ENCODE measurements around the gene NPM3.

Gene NPM3, protein sequence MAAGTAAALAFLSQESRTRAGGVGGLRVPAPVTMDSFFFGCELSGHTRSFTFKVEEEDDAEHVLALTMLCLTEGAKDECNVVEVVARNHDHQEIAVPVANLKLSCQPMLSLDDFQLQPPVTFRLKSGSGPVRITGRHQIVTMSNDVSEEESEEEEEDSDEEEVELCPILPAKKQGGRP

DNA sequence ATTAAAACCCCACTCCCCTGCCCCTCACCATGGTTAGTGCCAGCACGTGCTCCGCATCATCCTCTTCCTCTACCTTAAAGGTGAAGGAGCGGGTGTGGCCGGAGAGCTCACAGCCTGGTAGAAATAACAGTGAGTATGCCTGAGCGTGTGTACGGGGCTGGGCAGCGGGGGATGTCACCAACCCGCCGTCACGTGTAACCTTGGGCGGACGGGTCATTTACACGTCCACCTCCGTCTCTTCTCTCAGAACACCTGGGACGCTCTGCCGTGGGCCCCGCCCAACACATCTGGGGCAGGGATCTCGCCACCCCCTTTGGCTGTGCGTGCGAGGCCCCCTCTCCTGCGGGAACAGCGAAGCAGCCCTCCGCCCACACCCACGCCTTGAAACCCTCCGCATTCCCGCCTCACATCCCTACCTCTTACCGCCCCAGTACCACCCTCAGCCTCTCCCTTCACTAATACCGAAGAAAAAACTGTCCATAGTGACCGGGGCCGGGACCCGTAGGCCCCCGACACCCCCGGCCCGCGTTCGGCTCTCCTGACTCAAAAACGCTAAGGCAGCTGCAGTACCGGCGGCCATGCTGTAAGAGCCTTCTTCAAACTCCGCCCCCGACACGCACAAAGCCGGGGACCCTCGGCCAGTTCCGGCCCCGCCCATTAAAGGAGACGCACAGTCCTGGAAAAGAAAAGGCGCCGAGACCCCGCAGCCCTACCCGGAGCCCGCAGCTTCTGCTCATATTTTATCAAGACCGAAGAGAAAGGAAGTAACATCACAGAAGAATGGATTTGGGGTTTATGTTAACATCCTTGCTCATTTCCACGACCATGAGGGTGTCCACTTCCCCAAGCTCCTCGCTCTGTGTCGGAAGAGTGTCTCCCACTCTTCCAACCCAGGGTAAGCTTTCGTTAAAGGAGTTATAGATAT lies at the start of gene NPM3:
TSS of gene NPM3 (minus strand) at position 636 of the 925 bp plus-strand sequence. CDS start at position 580, 56 bp downstream.
- peak; percentile 79 to 80 for DNase-seq (ENCODE audit: low read depth in 2 of 2)
- TF ChIP-seq, protein P1, sequence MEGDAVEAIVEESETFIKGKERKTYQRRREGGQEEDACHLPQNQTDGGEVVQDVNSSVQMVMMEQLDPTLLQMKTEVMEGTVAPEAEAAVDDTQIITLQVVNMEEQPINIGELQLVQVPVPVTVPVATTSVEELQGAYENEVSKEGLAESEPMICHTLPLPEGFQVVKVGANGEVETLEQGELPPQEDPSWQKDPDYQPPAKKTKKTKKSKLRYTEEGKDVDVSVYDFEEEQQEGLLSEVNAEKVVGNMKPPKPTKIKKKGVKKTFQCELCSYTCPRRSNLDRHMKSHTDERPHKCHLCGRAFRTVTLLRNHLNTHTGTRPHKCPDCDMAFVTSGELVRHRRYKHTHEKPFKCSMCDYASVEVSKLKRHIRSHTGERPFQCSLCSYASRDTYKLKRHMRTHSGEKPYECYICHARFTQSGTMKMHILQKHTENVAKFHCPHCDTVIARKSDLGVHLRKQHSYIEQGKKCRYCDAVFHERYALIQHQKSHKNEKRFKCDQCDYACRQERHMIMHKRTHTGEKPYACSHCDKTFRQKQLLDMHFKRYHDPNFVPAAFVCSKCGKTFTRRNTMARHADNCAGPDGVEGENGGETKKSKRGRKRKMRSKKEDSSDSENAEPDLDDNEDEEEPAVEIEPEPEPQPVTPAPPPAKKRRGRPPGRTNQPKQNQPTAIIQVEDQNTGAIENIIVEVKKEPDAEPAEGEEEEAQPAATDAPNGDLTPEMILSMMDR (IDR thresholded peaks at IDR 0.05; ENCODE audit: low read depth, low read length) = no peak
- H3K4me3 ChIP-seq (replicated peaks in 1 of 2; ENCODE audit: low read depth in 2 of 2, low read length in 2 of 2) = peak within 1 kb of the TSS; percentile 79 to 89

DNA sequence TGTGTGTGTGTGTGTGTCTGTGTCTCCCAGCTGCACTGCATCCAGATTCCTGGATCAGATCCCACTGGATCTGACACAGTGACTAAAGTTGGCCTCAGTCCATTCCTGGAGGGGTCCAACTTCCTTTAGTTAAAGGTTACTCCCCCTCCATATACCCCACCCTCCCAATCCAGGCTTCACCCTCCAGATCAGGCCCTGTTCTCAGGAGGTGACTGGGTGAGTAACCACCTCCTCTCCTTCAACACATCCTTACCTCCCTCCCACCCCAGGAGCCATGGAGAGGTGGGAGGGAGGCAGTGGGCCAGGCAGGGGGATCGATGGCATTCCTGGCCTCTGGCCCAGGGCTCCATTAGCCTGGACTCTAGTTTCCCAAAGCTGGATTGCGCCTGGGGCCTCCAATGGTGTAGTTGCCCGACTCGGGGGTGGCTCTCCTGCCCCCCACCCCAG lies 49.1 kb upstream of the NPM3 start:
- DNase-seq (ENCODE audit: low read depth in 2 of 2) = no peak
- no peak overlapping the region for H3K4me3 ChIP-seq (replicated peaks in 1 of 2; ENCODE audit: low read depth in 2 of 2, low read length in 2 of 2)
- TF ChIP-seq, protein P1 (IDR thresholded peaks at IDR 0.05; ENCODE audit: low read depth, low read length) = no peak

- TF ChIP-seq, protein P1 (IDR thresholded peaks at IDR 0.05; ENCODE audit: low read depth, low read length) = no peak
- H3K4me3 ChIP-seq (replicated peaks in 1 of 2; ENCODE audit: low read depth in 2 of 2, low read length in 2 of 2) = peak overlapping the region; percentile 51 to 57
- no peak for DNase-seq (ENCODE audit: low read depth in 2 of 2)
Measured at GRCh38 chr10:101831169-101831811, 48.0 kb upstream of the NPM3 start.

DNA sequence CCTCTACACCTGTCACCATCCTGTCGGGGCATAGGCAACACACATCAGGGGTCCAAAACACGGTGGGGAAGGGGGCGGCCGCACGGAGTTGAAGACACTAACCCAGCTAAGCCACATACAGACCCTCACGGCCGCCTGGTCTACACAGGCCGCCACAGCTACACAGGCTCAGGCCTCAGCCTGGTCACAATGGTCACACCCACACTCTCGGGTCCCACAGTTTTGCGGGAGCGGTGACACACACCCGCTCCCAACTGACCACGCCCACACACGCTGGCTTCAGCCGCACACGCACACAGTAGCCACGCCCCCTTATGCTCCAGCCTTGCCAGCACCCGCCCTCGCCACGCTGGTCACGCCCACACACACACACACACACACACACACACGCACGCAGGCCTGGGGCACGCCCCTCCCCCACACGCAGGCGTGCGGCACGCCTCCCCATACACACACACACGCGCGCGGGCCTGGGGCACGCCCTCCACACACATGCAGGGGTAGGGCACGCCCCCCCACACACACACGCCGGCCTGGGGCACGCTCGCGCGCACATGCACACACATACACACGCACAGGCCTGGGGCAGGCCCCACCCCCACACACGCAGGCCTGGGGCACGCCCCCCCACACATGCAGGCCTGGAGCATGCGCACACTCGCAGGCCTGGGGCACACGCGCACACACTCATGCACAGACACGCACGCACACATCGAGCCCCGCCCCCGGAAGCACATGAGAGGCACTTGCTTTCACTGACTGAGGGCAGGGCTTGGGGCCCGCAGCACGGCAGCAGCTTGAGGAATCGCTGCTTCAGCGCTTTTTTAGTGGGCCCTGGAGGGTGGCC lies 47.3 kb upstream of the NPM3 start:
- TF ChIP-seq, protein P1 (IDR thresholded peaks at IDR 0.05; ENCODE audit: low read depth, low read length) = no peak
- peak; percentile 87 to 92 for DNase-seq (ENCODE audit: low read depth in 2 of 2)

GRCh38 chr10:101829561-101830315 lies 46.5 kb upstream of the NPM3 start:
- H3K4me3 ChIP-seq (replicated peaks in 1 of 2; ENCODE audit: low read depth in 2 of 2, low read length in 2 of 2) = peak overlapping the region; percentile 51 to 57
- peak in 1 of 2 donors; percentile 36 for DNase-seq (ENCODE audit: low read depth in 2 of 2)
- TF ChIP-seq, protein P1 (IDR thresholded peaks at IDR 0.05; ENCODE audit: low read depth, low read length) = no peak

More for the DNA sequence above, 47.3 kb upstream of the NPM3 start:
- peak overlapping the region; percentile 51 to 57 for H3K4me3 ChIP-seq (replicated peaks in 1 of 2; ENCODE audit: low read depth in 2 of 2, low read length in 2 of 2)
